WTC11 (cell line): ENCODE data around the gene RYR3. TPM values are rescaled to one million over a fixed set of nuclear protein-coding genes. Genes with fewer than 3 reads are reported as not detected.

ENCODE experiments used
- ATAC-seq: fragments of 200-7000 bp; cut with Tn5 transposase; 2 replicates; pipeline ENCODE4 v1.10.0; 2021; ENCODE audit warnings: mild to moderate bottlenecking, moderate library complexity
- CTCF ChIA-PET: fragments of 300-600 bp; sonication (Branson Sonifier 250); formaldehyde crosslinking; loops from one replicate; lab custom pipeline; 2021; ENCODE audit warnings: antibody characterized with exemption; lab: Charles Lee
- POLR2A ChIA-PET: fragments of 350-600 bp; sonication (Branson Sonifier 250); formaldehyde crosslinking; loops from one replicate; lab custom pipeline; 2021; ENCODE audit warnings: antibody characterized with exemption; lab: Charles Lee
- DNase-seq: peaks from one replicate; pipeline ENCODE4 v3.0.0; 2021; ENCODE audit warnings: low spot score
- H3K27ac Mint-ChIP-seq: 2 replicates; pipeline ENCODE4 v1.8.0; 2021; ENCODE audit warnings: mixed read lengths
- H3K27me3 Mint-ChIP-seq: 2 replicates; pipeline ENCODE4 v1.8.0; 2021; ENCODE audit warnings: low read depth, mild to moderate bottlenecking, moderate library complexity, mixed read lengths
- H3K36me3 Mint-ChIP-seq: 2 replicates; pipeline ENCODE4 v1.8.0; 2021; ENCODE audit warnings: mixed read lengths
- H3K4me1 Mint-ChIP-seq: 2 replicates; pipeline ENCODE4 v1.8.0; 2022; ENCODE audit warnings: mixed read lengths
- H3K4me3 Mint-ChIP-seq: 2 replicates; pipeline ENCODE4 v1.8.0; 2021; ENCODE audit warnings: mild to moderate bottlenecking, moderate library complexity, mixed read lengths
- H3K9me3 Mint-ChIP-seq: 2 replicates; pipeline ENCODE4 v1.8.0; 2021; ENCODE audit warnings: mixed read lengths
- ATF1 ChIP-seq: sonication (generic); formaldehyde crosslinking; IDR thresholded peaks from 2 replicates; pipeline ENCODE4 v1.8.1; 2023; ENCODE audit warnings: mild to moderate bottlenecking, moderate library complexity, missing genetic modification reagents
- CREB1 ChIP-seq: sonication (generic); formaldehyde crosslinking; IDR thresholded peaks from 2 replicates; pipeline ENCODE4 v1.8.0; 2023; ENCODE audit warnings: mild to moderate bottlenecking, missing genetic modification reagents
- ELF4 ChIP-seq: sonication (generic); formaldehyde crosslinking; IDR thresholded peaks from 2 replicates; pipeline ENCODE4 v1.8.1; 2022; ENCODE audit warnings: low read depth, mild to moderate bottlenecking, moderate library complexity, missing genetic modification reagents
- ETV6 ChIP-seq: sonication (generic); formaldehyde crosslinking; IDR thresholded peaks from 2 replicates; pipeline ENCODE4 v1.8.1; 2022; ENCODE audit warnings: mild to moderate bottlenecking, missing genetic modification reagents
- GTF2I ChIP-seq: fragments of 250-450 bp; sonication (Bioruptor Pico); conservative IDR thresholded peaks from 2 replicates; pipeline ENCODE4 v1.4.0; 2021; ENCODE audit warnings: mild to moderate bottlenecking
- IRF1 ChIP-seq: sonication (generic); formaldehyde crosslinking; IDR thresholded peaks from 2 replicates; pipeline ENCODE4 v1.8.0; 2023; ENCODE audit warnings: missing genetic modification reagents
- JUN ChIP-seq: sonication (generic); formaldehyde crosslinking; IDR thresholded peaks from 2 replicates; pipeline ENCODE4 v1.8.0; 2023; ENCODE audit warnings: mild to moderate bottlenecking, missing genetic modification reagents
- RELA ChIP-seq: sonication (generic); formaldehyde crosslinking; IDR thresholded peaks from 2 replicates; pipeline ENCODE4 v1.8.1; 2022; ENCODE audit warnings: missing genetic modification reagents, mild to moderate bottlenecking, borderline replicate concordance
- RORB ChIP-seq: fragments of 250-450 bp; sonication (Bioruptor Pico); IDR thresholded peaks from 2 replicates; pipeline ENCODE4 v1.9.0; 2021; ENCODE audit warnings: mild to moderate bottlenecking
- SMAD4 ChIP-seq: sonication (generic); formaldehyde crosslinking; IDR thresholded peaks from 2 replicates; pipeline ENCODE4 v1.8.0; 2022; ENCODE audit warnings: mild to moderate bottlenecking, missing genetic modification reagents
- TCF7 ChIP-seq: sonication (generic); formaldehyde crosslinking; IDR thresholded peaks from 2 replicates; pipeline ENCODE4 v1.8.0; 2022; ENCODE audit warnings: mild to moderate bottlenecking, low read depth, missing genetic modification reagents, moderate library complexity
- TEAD1 ChIP-seq: sonication (generic); formaldehyde crosslinking; IDR thresholded peaks from 2 replicates; pipeline ENCODE4 v1.8.0; 2022; ENCODE audit warnings: mild to moderate bottlenecking, missing genetic modification reagents
- TP53 ChIP-seq: sonication (generic); formaldehyde crosslinking; IDR thresholded peaks from 2 replicates; pipeline ENCODE4 v1.8.1; 2023; ENCODE audit warnings: mild to moderate bottlenecking, missing genetic modification reagents
- ZNF317 ChIP-seq: sonication (generic); formaldehyde crosslinking; IDR thresholded peaks from 2 replicates; pipeline ENCODE4 v1.8.1; 2023; ENCODE audit warnings: low read depth, mild to moderate bottlenecking, moderate library complexity, missing genetic modification reagents, borderline replicate concordance
- ZNF423 ChIP-seq: fragments of 250-450 bp; sonication (Bioruptor Pico); IDR thresholded peaks from 2 replicates; pipeline ENCODE4 v2.1.2; 2022; ENCODE audit warnings: mild to moderate bottlenecking, moderate library complexity
- ZNF425 ChIP-seq: fragments of 250-450 bp; sonication (Bioruptor Pico); conservative IDR thresholded peaks from 2 replicates; pipeline ENCODE4 v1.9.0; 2021; ENCODE audit warnings: mild to moderate bottlenecking
- ZNF512 ChIP-seq: sonication (generic); formaldehyde crosslinking; IDR thresholded peaks from 2 replicates; pipeline ENCODE4 v1.8.1; 2022; ENCODE audit warnings: missing genetic modification reagents, borderline replicate concordance
- total RNA-seq: library from RNA; stranded (reverse); gene quantifications from 3 replicates; pipeline ENCODE4 v1.2.3, GENCODE V29; 2021
- TF ChIP-seq, protein P1 (sequence below): sonication (generic); formaldehyde crosslinking; conservative IDR thresholded peaks from 2 replicates; pipeline ENCODE4 v1.8.1; 2023; ENCODE audit warnings: mild to moderate bottlenecking, low read depth, missing genetic modification reagents, moderate library complexity
- TF ChIP-seq, protein P2 (sequence below): sonication (generic); formaldehyde crosslinking; IDR thresholded peaks from 2 replicates; pipeline ENCODE4 v1.8.0; 2022; ENCODE audit warnings: mild to moderate bottlenecking, missing genetic modification reagents
- TF ChIP-seq, protein P3 (sequence below): fragments of 250-450 bp; sonication (Bioruptor Pico); IDR thresholded peaks from 2 replicates; pipeline ENCODE4 v1.9.0; 2021; ENCODE audit warnings: mild to moderate bottlenecking
- TF ChIP-seq, protein P4 (sequence below): fragments of 250-450 bp; sonication (Bioruptor Pico); IDR thresholded peaks from 2 replicates; pipeline ENCODE4 v2.1.2; 2022; ENCODE audit warnings: mild to moderate bottlenecking, moderate library complexity

The RYR3 gene
- total RNA-seq, 1 experiment from 2014 or later, result 1.4 TPM

DNA sequence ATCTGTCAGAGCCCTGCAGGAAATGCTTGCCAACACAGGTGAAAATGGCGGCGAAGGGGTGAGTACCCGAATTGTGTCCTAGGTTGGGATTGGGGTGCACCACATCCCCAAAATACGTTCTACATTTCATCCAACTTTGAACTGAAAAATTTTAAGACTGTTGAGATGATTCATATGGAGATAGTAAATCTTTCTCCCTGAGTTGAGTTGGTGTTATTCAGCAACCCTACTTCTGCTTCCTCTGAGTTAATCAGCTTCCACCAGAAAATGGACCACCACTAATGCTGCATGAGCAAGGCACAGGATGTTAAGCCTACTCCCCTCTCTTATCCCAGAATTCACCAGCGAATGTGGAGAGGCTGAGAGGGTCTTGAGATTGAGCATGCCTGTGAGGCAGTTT lies 192.9 kb downstream of the RYR3 start (continued):
- TF ChIP-seq, protein P1, sequence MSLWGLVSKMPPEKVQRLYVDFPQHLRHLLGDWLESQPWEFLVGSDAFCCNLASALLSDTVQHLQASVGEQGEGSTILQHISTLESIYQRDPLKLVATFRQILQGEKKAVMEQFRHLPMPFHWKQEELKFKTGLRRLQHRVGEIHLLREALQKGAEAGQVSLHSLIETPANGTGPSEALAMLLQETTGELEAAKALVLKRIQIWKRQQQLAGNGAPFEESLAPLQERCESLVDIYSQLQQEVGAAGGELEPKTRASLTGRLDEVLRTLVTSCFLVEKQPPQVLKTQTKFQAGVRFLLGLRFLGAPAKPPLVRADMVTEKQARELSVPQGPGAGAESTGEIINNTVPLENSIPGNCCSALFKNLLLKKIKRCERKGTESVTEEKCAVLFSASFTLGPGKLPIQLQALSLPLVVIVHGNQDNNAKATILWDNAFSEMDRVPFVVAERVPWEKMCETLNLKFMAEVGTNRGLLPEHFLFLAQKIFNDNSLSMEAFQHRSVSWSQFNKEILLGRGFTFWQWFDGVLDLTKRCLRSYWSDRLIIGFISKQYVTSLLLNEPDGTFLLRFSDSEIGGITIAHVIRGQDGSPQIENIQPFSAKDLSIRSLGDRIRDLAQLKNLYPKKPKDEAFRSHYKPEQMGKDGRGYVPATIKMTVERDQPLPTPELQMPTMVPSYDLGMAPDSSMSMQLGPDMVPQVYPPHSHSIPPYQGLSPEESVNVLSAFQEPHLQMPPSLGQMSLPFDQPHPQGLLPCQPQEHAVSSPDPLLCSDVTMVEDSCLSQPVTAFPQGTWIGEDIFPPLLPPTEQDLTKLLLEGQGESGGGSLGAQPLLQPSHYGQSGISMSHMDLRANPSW, result no peak
- TF ChIP-seq IRF1 (CRISPR knock-in tag) (no peak), CREB1 (CRISPR knock-in tag) (no peak), TCF7 (CRISPR knock-in tag) (no peak), GTF2I (CRISPR knock-in tag) (no peak), RORB (CRISPR knock-in tag) (no peak)

DNA sequence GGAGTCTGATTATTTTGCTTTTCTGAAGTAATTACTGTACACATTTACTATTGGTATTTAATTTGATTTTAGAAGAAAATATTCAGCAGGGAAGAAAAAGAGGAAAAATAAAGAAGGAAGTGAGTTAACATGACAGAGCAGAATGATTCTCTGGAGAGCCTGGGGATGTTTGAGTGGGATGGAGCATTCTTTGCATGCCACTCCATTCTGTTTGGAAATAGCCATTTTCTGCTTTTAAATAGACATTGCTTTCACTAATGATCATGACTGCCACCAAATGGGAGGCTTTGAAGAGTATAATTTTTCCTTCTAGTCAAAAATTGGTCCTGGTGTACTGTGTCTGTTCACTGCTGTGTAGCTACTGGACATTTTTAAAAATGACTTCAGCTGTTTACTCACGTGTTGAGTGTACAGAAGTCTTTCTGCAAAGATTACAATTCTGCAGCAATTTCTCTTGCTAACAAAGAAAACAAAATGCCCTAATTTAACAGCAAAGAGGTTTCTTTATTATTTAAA lies 196.1 kb downstream of the RYR3 start:
- H3K9me3 Mint-ChIP-seq, result peaks cover 23% of the 10 kb centered on the region
- no peaks in the 10 kb centered on the region for H3K27me3 Mint-ChIP-seq
- H3K36me3 Mint-ChIP-seq, result peaks cover 2% of the 10 kb centered on the region; the same call in 1 of the 2 replicates
- no peak for DNase-seq
- ATAC-seq, result peak; percentile 74
- ChIA-PET CTCF (interaction anchor here (1.2 kb wide), 1 partner anchor 194 kb away, joined by 4 read pairs; no protein-coding TSS in a partner anchor), POLR2A (no interaction called here)
- H3K27ac Mint-ChIP-seq, result 0 out of 2 replicates have a peak overlapping the region, but pooled peaks have one; percentile 24
- peaks cover 18% of the 10 kb centered on the region for H3K4me1 Mint-ChIP-seq
- H3K4me3 Mint-ChIP-seq, result no peak overlapping the region
- TF ChIP-seq ZNF425 (CRISPR knock-in tag) (no peak), ATF1 (CRISPR knock-in tag) (no peak), ZNF317 (CRISPR knock-in tag) (no peak), ETV6 (CRISPR knock-in tag) (no peak), RELA (CRISPR knock-in tag) (no peak), JUN (CRISPR knock-in tag) (no peak), ZNF512 (no peak), TEAD1 (CRISPR knock-in tag) (no peak), ELF4 (CRISPR knock-in tag) (no peak), SMAD4 (CRISPR knock-in tag) (no peak), TP53 (no peak), ZNF423 (CRISPR knock-in tag) (no peak)
- TF ChIP-seq, protein P2, sequence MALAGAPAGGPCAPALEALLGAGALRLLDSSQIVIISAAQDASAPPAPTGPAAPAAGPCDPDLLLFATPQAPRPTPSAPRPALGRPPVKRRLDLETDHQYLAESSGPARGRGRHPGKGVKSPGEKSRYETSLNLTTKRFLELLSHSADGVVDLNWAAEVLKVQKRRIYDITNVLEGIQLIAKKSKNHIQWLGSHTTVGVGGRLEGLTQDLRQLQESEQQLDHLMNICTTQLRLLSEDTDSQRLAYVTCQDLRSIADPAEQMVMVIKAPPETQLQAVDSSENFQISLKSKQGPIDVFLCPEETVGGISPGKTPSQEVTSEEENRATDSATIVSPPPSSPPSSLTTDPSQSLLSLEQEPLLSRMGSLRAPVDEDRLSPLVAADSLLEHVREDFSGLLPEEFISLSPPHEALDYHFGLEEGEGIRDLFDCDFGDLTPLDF (CRISPR knock-in tag), result no peak
- TF ChIP-seq, protein P3, sequence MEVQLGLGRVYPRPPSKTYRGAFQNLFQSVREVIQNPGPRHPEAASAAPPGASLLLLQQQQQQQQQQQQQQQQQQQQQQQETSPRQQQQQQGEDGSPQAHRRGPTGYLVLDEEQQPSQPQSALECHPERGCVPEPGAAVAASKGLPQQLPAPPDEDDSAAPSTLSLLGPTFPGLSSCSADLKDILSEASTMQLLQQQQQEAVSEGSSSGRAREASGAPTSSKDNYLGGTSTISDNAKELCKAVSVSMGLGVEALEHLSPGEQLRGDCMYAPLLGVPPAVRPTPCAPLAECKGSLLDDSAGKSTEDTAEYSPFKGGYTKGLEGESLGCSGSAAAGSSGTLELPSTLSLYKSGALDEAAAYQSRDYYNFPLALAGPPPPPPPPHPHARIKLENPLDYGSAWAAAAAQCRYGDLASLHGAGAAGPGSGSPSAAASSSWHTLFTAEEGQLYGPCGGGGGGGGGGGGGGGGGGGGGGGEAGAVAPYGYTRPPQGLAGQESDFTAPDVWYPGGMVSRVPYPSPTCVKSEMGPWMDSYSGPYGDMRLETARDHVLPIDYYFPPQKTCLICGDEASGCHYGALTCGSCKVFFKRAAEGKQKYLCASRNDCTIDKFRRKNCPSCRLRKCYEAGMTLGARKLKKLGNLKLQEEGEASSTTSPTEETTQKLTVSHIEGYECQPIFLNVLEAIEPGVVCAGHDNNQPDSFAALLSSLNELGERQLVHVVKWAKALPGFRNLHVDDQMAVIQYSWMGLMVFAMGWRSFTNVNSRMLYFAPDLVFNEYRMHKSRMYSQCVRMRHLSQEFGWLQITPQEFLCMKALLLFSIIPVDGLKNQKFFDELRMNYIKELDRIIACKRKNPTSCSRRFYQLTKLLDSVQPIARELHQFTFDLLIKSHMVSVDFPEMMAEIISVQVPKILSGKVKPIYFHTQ (CRISPR knock-in tag), result no peak
- TF ChIP-seq, protein P4, sequence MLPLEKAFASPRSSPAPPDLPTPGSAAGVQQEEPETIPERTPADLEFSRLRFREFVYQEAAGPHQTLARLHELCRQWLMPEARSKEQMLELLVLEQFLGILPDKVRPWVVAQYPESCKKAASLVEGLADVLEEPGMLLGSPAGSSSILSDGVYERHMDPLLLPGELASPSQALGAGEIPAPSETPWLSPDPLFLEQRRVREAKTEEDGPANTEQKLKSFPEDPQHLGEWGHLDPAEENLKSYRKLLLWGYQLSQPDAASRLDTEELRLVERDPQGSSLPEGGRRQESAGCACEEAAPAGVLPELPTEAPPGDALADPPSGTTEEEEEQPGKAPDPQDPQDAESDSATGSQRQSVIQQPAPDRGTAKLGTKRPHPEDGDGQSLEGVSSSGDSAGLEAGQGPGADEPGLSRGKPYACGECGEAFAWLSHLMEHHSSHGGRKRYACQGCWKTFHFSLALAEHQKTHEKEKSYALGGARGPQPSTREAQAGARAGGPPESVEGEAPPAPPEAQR, result no peak
